BJ (cell line): ENCODE results near the gene PEF1. TPM values are rescaled to one million over a fixed set of nuclear protein-coding genes. Genes with fewer than 3 reads are reported as not detected.

ENCODE experiments used
- CTCF ChIA-PET: fragments of 350-600 bp; formaldehyde crosslinking; extraction: SDS; loops from one replicate; lab custom pipeline; 2021; ENCODE audit warnings: antibody characterized with exemption, inconsistent platforms; lab: Yijun Ruan, JAX
- POLR2A ChIA-PET: fragments of 300-600 bp; sonication (Branson Sonifier 250); formaldehyde crosslinking; extraction: SDS; loops from one replicate; lab custom pipeline; 2021; ENCODE audit warnings: antibody characterized with exemption; lab: Charles Lee
- DNase-seq: peaks from one replicate; pipeline ENCODE4 v3.0.0-alpha.2; 2011; ENCODE audit warnings: low read depth
- H3K27me3 ChIP-seq: 2 replicates; pipeline ENCODE4 v1.6.0; 2011; ENCODE audit warnings: low read length; ENCODE audit not compliant: control insufficient read depth, insufficient read depth
- H3K36me3 ChIP-seq: 2 replicates; pipeline ENCODE4 v1.5.1; 2011; ENCODE audit warnings: low read length; ENCODE audit not compliant: control insufficient read depth, insufficient read depth
- H3K4me3 ChIP-seq: 2 replicates; pipeline ENCODE4 v1.5.1; 2011; ENCODE audit warnings: low read depth, mild to moderate bottlenecking, control low read depth, low read length
- CTCF ChIP-seq: IDR thresholded peaks from 2 replicates; pipeline ENCODE4 v1.5.1; 2011; ENCODE audit warnings: low read depth, mild to moderate bottlenecking, control low read depth, inconsistent platforms, low read length, moderate library complexity; ENCODE audit not compliant: insufficient read depth
- polyA plus RNA-seq: library from polyadenylated mRNA; depleted of rRNA; stranded (reverse); fragments of >200 nt; gene quantifications from 2 replicates; pipeline ENCODE4 v1.2.3, GENCODE V29; 2011

PEF1 gene
- polyA plus RNA-seq, 1 experiment, result 145 TPM

- H3K36me3 ChIP-seq, result no peaks in the 10 kb centered on the region
- H3K4me3 ChIP-seq, result no peak overlapping the region
- no peak for TF ChIP-seq CTCF
- ChIA-PET POLR2A (no interaction called here), CTCF (no interaction called here)
- peaks cover 12% of the 10 kb centered on the region for H3K27me3 ChIP-seq
- no peak for DNase-seq
These were observed 29.3 kb downstream of the PEF1 start for GRCh38 chr1:31615414-31615813.

GRCh38 chr1:31614414-31615005 is 30.2 kb downstream of the PEF1 start:
- Histone ChIP-seq H3K27me3 (peaks cover 12% of the 10 kb centered on the region), H3K36me3 (no peaks in the 10 kb centered on the region), H3K4me3 (no peak overlapping the region)
- no peak for TF ChIP-seq CTCF
- DNase-seq, result no peak
- CTCF ChIA-PET, result no interaction called here
- POLR2A ChIA-PET, result no interaction called here

DNA sequence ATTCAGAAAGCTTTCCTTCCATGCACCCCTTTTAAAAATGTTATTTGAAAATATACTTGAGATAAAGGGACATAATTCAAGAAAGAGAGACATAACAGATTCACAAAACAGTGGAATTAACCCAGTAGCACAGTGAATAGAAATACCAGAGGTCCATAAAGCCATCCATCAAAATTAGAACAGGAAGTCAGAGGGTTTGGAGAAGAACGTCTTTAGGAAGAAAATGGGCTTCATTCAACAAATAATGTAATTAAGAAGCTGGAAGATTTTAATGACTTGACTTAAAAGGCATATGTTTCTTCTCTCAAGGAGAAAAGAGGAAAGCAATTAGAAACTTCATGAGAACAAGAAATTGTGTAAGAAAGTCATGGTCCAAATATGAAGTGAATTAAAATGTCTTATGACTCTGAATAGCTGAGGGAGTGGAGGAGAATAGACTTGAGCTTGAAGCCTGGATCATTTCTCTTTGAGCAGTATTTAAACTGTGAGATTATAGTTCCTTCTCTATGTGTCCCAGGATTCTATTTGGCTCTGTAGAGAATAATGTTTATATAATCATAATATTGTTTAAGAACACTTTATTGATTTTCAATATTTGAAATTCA is 35.1 kb downstream of the PEF1 start:
- Histone ChIP-seq H3K36me3 (no peaks in the 10 kb centered on the region), H3K27me3 (peaks cover 1% of the 10 kb centered on the region; the same call in 1 of the 2 replicates), H3K4me3 (no peak overlapping the region)
- DNase-seq, result no peak
- TF ChIP-seq CTCF, result no peak
- POLR2A ChIA-PET, result no interaction called here
- CTCF ChIA-PET, result interaction anchor here (0.8 to 2.8 kb wide), 7 partner anchors 8 to 136 kb away, joined by 3 to 22 read pairs (median 3); partner anchors contain the start of gene HCRTR1

DNA sequence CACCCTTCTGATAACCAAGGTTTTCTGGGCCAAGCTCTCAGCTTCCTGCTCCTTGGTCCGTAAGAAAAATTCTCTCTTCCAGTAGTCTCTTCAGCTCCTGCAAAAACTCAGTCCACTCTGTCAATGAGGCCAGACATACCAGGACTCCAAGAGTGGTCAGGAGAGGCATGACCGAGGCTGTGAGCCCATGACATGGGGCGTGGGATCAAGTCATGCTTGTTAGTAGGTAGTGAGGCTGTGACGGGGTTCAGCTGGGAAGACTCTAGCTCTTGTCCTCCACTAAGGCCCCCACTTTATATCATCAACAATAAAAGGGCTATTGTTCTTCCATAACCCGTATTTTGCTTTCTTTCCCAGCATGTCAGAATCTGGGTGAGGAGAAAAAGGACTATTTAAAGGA is 37.3 kb downstream of the PEF1 start:
- no peak for TF ChIP-seq CTCF
- H3K36me3 ChIP-seq, result no peaks in the 10 kb centered on the region
- CTCF ChIA-PET, result interaction anchor here (0.7 to 2.8 kb wide), 3 partner anchors 11 to 356 kb away, joined by 3 to 22 read pairs (median 3); partner anchors contain the start of gene HCRTR1
- no peak for DNase-seq
- 0 out of 2 replicates have a peak, but pooled peaks cover 3% of the 10 kb centered on the region for H3K27me3 ChIP-seq
- POLR2A ChIA-PET, result no interaction called here
- H3K4me3 ChIP-seq, result no peak overlapping the region

DNA sequence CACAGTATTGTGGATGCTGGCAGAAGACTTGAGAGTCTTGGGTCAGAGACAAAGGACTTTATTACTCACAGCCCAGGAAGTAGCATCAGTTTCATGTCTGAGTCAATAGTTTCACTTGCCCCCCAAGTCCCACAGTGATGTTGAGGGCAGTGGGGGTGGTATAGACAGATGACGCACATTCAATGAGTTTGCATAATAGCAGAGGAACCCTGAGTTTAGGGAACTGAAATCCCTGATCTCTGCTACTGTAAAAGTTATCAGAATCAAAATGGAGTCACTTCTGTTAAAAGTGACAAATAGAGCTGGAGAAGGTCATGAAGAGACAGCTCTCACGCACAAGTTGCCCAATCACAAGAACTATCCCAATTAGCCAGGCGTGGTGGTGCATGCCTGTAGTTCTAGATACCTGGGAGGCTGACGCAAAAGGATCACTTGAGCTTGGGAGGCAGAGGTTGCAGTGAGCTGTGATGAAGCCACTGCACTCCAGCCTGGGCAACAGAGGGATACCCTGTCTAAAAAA is 38.7 kb downstream of the PEF1 start:
- no peak for DNase-seq
- Histone ChIP-seq H3K36me3 (no peaks in the 10 kb centered on the region), H3K4me3 (no peak overlapping the region), H3K27me3 (0 out of 2 replicates have a peak, but pooled peaks cover 3% of the 10 kb centered on the region)
- ChIA-PET CTCF (interaction anchor here (0.9 to 2.6 kb wide), 5 partner anchors 10 to 43 kb away, joined by 3 to 9 read pairs (median 6); no protein-coding TSS in a partner anchor), POLR2A (no interaction called here)
- no peak for TF ChIP-seq CTCF
